Osteoblast (primary cell): ENCODE data around the gene DDOST. TPM values are rescaled to one million over a fixed set of nuclear protein-coding genes. Genes with fewer than 3 reads are reported as not detected.
A peak's percentile ranks its signal among the peaks of the same experiment; 100 is the strongest.

Experiments used
- DNase-seq: peaks from one replicate; pipeline ENCODE4 v3.0.0; 2011; ENCODE audit warnings: low spot score, mixed read lengths; ENCODE audit not compliant: insufficient read length; ENCODE audit errors: missing footprints
- H2AFZ ChIP-seq: 2 replicates; pipeline ENCODE4 v1.6.0; 2011; ENCODE audit warnings: mild to moderate bottlenecking, low read length
- H3K27ac ChIP-seq: 2 replicates; pipeline ENCODE4 v1.5.1; 2011; ENCODE audit warnings: mild to moderate bottlenecking, low read depth, low read length, moderate library complexity
- H3K27me3 ChIP-seq: 2 replicates; pipeline ENCODE4 v1.6.0; 2012; ENCODE audit warnings: mild to moderate bottlenecking, control low read depth, inconsistent platforms, low read length, moderate library complexity; ENCODE audit not compliant: insufficient read depth
- H3K36me3 ChIP-seq: 2 replicates; pipeline ENCODE4 v1.5.1; 2011; ENCODE audit warnings: mild to moderate bottlenecking, low read length, control low read depth, moderate library complexity; ENCODE audit not compliant: insufficient read depth
- H3K4me1 ChIP-seq: 2 replicates; pipeline ENCODE4 v1.5.1; 2011; ENCODE audit warnings: mild to moderate bottlenecking, low read length, control low read depth, moderate library complexity; ENCODE audit not compliant: insufficient read depth
- H3K4me2 ChIP-seq: 2 replicates; pipeline ENCODE4 v1.6.0; 2011; ENCODE audit warnings: mild to moderate bottlenecking, low read length; ENCODE audit not compliant: insufficient read depth
- H3K4me3 ChIP-seq: fragments of 200-600 bp; sonication (generic); 3 replicates; pipeline ENCODE4 v1.5.1; 2012; ENCODE audit warnings: mild to moderate bottlenecking, low read length, inconsistent platforms; ENCODE audit not compliant: insufficient read depth
- H3K79me2 ChIP-seq: 2 replicates; pipeline ENCODE4 v1.6.0; 2012; ENCODE audit warnings: mild to moderate bottlenecking, low read length, control low read depth, inconsistent platforms; ENCODE audit not compliant: insufficient read depth
- H3K9me3 ChIP-seq: 2 replicates; pipeline ENCODE4 v1.5.1; 2011; ENCODE audit warnings: low read depth, low read length, control low read depth
- H4K20me1 ChIP-seq: 2 replicates; pipeline ENCODE4 v1.6.0; 2012; ENCODE audit warnings: mild to moderate bottlenecking, low read length, control low read depth; ENCODE audit not compliant: insufficient read depth
- total RNA-seq: library from RNA; depleted of rRNA; stranded (reverse); fragments of >200 nt; gene quantifications from 2 replicates; pipeline ENCODE4 v1.2.3, GENCODE V29; 2012
- TF ChIP-seq, protein P1 (sequence below): IDR thresholded peaks from 2 replicates; pipeline ENCODE4 v1.5.1; 2011; ENCODE audit warnings: mild to moderate bottlenecking, low read depth, low read length, moderate library complexity; ENCODE audit errors: extremely low read depth

Gene DDOST
- total RNA-seq, 1 donor = 291 TPM

DNA sequence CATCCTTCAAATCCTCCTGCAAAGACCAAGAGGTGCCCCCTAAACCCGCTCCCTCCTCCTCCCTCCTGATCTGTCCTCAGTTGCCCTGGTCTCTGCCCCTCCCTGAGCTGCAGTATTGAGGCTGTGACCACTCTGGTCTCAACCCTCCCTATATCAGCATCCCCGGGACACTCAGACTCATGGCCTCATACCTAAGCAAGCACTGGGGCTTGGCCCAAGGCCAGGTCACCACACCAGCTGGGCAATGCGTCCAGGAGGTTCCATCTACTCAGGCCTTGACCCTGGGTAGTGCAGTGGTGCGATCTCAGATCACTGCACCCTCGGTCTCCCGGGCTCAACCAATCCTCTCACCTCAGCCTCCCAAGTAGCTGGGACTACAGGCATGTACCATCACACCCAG lies 46.9 kb upstream of the DDOST start:
- Histone ChIP-seq H3K27ac (no peak overlapping the region), H3K4me3 (no peak overlapping the region), H3K4me1 (no peaks in the 10 kb centered on the region), H4K20me1 (no peaks in the 10 kb centered on the region), H2AFZ (no peak overlapping the region), H3K4me2 (no peak overlapping the region), H3K79me2 (no peaks in the 10 kb centered on the region), H3K27me3 (no peaks in the 10 kb centered on the region), H3K9me3 (no peaks in the 10 kb centered on the region), H3K36me3 (no peaks in the 10 kb centered on the region)
- TF ChIP-seq, protein P1, sequence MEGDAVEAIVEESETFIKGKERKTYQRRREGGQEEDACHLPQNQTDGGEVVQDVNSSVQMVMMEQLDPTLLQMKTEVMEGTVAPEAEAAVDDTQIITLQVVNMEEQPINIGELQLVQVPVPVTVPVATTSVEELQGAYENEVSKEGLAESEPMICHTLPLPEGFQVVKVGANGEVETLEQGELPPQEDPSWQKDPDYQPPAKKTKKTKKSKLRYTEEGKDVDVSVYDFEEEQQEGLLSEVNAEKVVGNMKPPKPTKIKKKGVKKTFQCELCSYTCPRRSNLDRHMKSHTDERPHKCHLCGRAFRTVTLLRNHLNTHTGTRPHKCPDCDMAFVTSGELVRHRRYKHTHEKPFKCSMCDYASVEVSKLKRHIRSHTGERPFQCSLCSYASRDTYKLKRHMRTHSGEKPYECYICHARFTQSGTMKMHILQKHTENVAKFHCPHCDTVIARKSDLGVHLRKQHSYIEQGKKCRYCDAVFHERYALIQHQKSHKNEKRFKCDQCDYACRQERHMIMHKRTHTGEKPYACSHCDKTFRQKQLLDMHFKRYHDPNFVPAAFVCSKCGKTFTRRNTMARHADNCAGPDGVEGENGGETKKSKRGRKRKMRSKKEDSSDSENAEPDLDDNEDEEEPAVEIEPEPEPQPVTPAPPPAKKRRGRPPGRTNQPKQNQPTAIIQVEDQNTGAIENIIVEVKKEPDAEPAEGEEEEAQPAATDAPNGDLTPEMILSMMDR = no peak
- no peak for DNase-seq

DNA sequence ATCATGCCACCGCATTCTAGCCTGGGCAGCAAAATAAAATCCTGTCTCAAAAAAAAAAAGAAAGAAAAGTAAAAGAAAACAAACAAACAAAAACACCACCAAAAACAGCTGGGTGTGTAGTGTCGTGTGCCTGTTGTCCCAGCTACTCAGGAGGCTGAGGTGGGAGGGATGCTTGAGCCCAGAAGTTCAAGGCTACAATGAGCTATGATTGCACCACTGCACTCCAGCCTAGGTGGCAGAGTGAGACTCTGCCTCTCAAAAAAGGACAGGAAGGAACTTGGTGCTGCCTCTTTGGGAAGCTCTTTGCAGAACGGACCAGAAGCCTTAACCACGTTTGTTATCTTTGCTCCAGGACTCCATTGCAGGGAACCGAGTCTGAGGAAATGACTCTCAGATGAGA lies 45.7 kb upstream of the DDOST start:
- H3K36me3 ChIP-seq = no peaks in the 10 kb centered on the region
- no peaks in the 10 kb centered on the region for H3K79me2 ChIP-seq
- TF ChIP-seq, protein P1 = no peak
- H3K4me2 ChIP-seq = no peak overlapping the region
- no peak overlapping the region for H3K27ac ChIP-seq
- no peak overlapping the region for H3K4me3 ChIP-seq
- H2AFZ ChIP-seq = no peak overlapping the region
- no peak for DNase-seq
- no peaks in the 10 kb centered on the region for H4K20me1 ChIP-seq
- H3K4me1 ChIP-seq = no peaks in the 10 kb centered on the region
- H3K9me3 ChIP-seq = no peaks in the 10 kb centered on the region
- H3K27me3 ChIP-seq = no peaks in the 10 kb centered on the region

DNA sequence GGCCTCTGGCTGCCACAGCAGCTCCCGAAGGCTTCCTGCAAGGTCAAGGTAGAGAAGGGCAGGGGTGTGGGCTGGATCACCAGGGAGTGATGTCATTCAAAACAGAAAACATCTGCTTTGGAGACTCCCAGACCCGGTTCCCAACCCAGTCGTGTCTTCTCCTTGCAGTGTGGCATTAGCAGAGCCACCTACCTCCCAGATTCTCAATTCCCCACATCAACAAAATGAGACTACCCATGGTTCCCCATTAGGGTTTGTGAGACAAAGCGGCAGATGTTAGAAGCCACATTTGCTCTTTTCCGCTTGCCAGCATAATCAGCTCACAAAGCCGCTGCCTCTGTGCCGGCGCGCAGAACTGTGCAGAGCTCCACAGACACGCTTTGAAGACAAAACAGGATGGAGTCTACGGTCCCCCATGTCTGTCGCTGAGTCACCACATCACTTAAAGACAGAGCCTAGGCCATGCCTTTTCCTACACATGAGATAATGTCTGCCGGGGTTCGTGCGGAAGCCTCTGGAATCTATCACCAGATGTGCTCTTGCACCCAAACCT lies 44.1 kb upstream of the DDOST start:
- no peaks in the 10 kb centered on the region for H3K79me2 ChIP-seq
- no peak overlapping the region for H3K27ac ChIP-seq
- H3K4me3 ChIP-seq = no peak overlapping the region
- no peak overlapping the region for H2AFZ ChIP-seq
- H3K27me3 ChIP-seq = no peaks in the 10 kb centered on the region
- H3K9me3 ChIP-seq = no peaks in the 10 kb centered on the region
- H4K20me1 ChIP-seq = no peaks in the 10 kb centered on the region
- H3K4me2 ChIP-seq = no peak overlapping the region
- DNase-seq = no peak
- H3K4me1 ChIP-seq = no peaks in the 10 kb centered on the region
- TF ChIP-seq, protein P1 = no peak
- no peaks in the 10 kb centered on the region for H3K36me3 ChIP-seq

DNA sequence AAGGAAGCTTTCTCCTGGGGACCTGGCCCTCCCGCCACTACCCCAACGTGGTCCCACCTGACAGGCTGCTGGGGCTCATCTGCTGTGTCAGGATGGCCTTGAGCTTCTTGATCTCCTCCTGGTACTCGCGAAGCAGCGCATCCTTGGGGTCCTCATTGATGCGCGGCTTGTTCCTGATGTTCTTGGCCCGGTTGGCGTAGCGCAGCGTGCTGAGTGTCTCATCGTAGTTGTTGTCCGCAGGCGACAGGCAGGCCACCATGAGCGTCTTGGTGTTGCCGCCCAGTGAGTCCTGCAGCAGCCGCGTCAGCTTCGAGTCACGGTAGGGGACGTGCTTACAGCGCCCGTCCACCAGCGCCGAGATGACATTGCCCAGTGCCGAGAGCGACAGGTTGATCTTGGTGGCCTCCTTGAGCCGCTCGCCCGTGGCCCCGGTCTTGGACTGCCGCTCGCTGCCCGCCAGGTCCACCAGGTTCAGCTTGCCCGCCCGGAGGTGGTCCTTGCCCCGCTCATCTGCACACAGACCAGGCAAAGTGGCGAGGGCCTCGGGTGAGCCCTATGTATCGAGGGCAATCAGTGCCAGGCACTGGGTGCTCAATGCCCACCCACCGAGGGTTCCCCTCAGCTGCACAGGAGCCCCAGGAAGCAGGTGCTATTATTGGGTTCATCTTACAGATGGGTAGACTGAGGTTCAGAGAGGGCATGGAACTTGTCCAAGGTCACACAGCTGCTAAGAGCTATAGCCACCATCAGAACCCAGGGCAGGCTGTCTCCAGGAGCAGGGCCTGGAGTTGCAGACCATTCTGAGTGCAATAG lies 43.4 kb upstream of the DDOST start:
- Histone ChIP-seq H2AFZ (no peak overlapping the region), H3K4me1 (no peaks in the 10 kb centered on the region), H3K4me2 (no peak overlapping the region), H3K79me2 (no peaks in the 10 kb centered on the region), H3K4me3 (no peak overlapping the region), H3K27ac (no peak overlapping the region), H3K9me3 (no peaks in the 10 kb centered on the region), H3K36me3 (no peaks in the 10 kb centered on the region), H4K20me1 (no peaks in the 10 kb centered on the region), H3K27me3 (no peaks in the 10 kb centered on the region)
- peak; percentile 30 for DNase-seq
- TF ChIP-seq, protein P1 = no peak
